HG02571 (cell line): ENCODE data around the gene PDLIM5.
"Not testable (repeated sequence)": the region's sequence is repeated elsewhere in the genome, so short reads cannot be mapped to it uniquely, and the experiment has no call there.

Experiments
- ATAC-seq: cut with Tn5 transposase; IDR thresholded peaks from one replicate; pipeline ENCODE4 v1.9.1; 2021; ENCODE audit warnings: mild to moderate bottlenecking, moderate library complexity; ENCODE audit not compliant: unreplicated experiment

The PDLIM5 gene, protein sequence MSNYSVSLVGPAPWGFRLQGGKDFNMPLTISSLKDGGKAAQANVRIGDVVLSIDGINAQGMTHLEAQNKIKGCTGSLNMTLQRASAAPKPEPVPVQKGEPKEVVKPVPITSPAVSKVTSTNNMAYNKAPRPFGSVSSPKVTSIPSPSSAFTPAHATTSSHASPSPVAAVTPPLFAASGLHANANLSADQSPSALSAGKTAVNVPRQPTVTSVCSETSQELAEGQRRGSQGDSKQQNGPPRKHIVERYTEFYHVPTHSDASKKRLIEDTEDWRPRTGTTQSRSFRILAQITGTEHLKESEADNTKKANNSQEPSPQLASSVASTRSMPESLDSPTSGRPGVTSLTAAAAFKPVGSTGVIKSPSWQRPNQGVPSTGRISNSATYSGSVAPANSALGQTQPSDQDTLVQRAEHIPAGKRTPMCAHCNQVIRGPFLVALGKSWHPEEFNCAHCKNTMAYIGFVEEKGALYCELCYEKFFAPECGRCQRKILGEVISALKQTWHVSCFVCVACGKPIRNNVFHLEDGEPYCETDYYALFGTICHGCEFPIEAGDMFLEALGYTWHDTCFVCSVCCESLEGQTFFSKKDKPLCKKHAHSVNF

DNA sequence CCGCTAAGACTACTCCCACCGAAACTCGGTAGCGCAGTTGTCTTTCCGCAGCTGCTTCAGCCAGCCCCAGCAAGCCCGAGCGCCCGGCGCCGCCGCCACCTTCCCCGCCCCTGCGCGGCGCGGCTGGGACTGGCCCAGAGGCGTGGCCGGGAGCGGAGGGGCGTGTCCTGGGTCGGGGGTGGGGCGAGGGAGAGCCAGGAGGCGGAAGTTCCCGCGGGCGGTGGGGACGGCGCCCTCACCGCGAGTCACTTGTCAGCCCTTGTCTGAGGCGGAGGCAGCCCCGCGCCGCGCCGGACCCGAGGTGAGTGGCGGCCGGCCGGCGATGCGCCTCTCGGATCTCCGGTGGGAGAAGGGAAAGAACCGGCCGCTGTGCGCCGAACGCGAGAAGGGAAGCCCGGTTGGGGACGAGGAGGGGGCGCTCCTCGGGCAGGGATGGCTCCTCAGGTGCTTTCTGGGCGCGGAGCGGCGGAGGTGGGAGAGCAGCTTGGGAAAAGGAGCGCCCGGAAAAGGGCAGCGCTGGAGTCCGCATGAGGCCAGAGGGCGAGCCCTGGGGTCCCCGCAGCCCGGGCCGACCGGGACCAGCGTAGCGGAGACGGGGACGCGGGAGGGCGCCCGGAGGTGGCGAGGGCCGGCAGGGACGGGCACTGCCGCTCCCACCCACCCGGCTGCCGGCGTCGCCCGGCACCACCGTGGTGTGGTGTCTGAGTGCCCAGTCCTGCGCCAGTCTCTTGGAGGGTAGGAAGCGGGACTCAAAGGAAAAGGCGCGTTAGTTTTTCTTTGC is at the start of gene PDLIM5:
Gene PDLIM5, plus strand, starts transcription at position 248 of the 781 bp plus-strand sequence. CDS start 3,347 bp downstream, outside the sequence.
- peak; percentile 94 for ATAC-seq

- not testable (repeated sequence) for ATAC-seq
Measured at GRCh38 chr4:94402439-94402838, 49.3 kb upstream of the PDLIM5 start.

- no peak for ATAC-seq
Measured at GRCh38 chr4:94403751-94404150, 48.0 kb upstream of the PDLIM5 start.

DNA sequence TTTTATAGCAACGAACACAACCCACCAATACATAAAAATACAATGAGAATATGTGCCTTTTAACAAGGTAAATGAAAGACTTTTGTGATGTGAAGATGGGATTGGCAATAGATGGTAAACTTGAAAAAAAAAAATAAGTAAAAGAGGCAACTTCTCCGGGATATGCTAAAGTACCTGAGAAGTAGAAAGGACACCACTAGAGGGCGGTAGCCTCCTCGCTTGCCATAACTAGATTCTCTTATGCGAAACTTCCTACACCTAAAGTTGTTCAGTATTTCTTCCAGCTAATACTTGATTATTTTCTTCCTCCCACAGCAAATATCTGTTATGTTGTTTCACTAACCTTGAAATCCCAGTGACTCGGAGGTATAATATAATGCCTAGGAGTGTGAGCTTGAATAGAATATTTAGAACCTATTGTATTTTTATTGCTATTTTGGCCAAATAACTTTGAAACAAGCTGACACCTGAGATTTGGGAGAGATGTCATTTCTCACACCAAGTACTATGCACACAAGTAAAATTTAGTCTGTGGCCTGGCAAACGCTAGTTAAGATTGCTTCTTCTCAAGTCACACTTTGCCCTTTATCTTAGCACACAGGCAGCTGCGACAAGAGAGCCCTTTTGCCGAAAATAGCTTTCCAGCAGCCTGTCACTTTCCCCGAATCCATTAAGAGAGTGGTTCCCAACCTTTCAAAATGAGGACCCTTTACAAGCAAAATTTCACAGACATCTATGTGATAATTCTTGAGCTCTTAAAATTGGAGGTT is 44.9 kb upstream of the PDLIM5 start:
- ATAC-seq = no peak

GRCh38 chr4:94407846-94408245 is 43.9 kb upstream of the PDLIM5 start:
- no peak for ATAC-seq

DNA sequence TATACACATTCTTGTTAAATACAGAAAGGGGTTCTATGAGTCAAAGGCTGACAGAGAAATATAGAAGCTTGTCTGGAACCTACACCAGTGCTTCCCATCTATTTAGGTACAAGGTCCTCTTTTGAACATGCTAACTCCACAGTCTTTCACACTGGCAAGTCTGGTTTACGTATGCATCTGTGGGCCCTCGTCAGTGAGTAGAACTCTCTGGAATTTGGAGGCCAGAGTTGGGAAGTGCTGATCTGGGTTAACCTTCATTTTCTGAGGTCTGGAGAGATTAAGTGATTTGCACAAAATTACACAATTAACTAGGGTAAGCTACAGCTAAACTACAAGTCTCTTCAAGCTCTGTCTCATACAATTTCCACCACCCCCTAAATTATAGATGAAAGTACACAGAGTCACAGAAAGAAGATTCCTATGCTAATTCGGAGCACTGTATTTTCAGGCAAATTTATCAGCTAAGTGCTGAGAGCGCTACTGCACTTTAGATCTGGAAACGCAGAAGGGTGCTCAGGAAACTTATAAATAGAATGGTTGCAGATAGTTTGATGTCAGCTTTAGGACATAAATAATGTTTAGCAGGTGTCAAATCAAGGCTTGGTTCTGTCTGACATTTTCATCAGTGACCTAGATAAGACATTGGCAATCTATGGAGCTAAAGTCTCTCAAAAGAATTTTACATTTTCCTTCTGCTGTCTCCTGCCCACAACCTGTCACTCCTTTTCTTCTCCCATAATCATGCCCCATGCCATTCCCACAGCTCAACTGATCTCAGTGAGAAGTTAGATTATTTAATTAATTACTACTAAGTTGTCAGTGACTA is 43.0 kb upstream of the PDLIM5 start:
- no peak for ATAC-seq

DNA sequence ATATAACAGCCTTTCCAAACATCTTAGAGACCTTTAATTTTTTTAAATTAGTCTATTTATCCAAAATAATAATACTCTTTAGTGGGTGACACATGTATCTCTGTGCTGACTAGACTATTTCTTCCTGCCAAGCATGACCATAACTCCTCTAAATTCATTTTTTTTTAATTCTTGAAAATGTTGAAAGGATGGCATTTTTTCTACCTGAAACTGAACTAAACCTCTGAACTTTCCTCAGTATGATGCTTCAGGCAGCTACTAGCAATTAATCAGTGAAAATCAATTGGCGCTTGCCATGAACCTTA is 42.4 kb upstream of the PDLIM5 start:
- ATAC-seq = no peak

- no peak for ATAC-seq
Measured at GRCh38 chr4:94409962-94410361, 41.8 kb upstream of the PDLIM5 start.

DNA sequence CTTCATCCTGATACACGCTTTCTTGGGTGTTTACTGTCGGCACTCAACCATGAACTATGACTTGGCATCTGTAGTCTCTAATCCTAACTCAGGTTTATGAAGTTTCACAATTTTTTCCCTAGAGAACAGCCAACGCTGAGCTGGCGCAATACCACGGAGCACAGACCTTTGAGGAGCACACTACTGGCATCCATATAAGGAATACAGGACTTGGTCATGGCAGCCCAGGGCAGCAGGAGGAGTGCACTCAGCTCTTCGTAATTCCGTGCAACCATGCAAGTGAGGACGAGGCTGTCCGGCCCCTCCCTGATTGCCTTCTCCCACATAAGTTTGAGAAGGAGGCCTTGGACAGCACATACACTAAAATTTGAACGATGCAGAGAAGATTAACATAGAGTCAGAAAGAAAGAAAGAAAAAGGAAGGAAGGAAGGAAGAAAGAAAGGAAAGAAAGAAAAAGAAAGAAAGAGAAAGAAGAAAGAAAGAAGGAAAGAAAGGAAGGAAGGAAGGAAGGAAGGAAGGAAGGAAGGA is 41.0 kb upstream of the PDLIM5 start:
- no peak for ATAC-seq

GRCh38 chr4:94411296-94411695 is 40.4 kb upstream of the PDLIM5 start:
- no peak for ATAC-seq

- no peak for ATAC-seq
Measured at GRCh38 chr4:94412019-94412657, 39.6 kb upstream of the PDLIM5 start.

DNA sequence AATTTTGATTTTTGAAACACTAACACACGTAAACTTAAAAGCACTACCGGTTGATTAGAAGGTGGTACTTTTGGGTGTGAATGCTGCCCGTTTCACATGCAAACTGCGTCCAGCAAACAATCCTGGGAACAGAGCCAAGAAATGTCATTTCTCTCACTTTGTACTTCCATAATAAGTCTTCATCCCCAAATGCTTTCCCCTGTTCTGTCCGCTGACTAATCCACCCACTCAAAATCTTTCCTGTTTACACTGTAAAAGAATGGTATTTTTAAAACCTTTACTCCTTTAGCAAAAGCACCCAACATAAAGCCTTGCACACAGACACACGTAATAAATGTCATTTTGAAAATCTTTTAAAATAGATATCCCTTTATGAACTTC is 39.1 kb upstream of the PDLIM5 start:
- no peak for ATAC-seq

DNA sequence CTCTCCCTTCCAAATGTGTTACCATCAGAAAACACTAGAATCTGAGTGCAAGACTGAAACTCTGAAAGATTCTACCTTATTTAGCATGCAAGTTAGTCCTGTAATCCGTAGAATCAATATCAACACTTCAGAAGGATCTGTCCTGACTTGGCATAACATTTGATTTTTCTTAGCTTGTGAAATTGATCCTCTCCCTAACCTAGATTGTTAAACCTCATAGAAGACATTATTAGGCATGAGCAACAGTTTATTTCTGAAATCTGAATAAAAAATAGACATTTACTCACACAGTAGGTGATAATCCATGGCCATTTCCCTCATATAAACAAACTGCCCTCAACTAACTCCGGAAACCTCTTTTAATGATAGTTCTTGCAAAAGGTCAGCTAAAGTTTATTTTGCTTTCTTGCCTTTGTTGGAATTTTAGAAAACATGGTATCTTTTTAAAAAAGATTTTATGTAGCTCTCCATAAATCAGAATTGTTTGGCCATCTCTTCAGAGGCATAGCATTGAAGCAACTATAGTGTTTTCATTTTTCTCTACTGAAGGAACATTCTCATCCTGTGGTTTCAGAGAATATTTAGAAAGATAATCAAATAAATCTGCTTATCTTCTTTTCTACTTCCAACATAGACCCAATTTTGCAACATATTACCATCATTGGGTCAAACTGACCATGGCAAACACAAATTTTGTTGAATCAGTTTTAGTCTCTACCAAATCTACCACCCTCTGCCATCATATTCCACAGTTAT is 38.5 kb upstream of the PDLIM5 start:
- ATAC-seq = no peak

GRCh38 chr4:94414907-94415306 is 36.8 kb upstream of the PDLIM5 start:
- no peak for ATAC-seq

DNA sequence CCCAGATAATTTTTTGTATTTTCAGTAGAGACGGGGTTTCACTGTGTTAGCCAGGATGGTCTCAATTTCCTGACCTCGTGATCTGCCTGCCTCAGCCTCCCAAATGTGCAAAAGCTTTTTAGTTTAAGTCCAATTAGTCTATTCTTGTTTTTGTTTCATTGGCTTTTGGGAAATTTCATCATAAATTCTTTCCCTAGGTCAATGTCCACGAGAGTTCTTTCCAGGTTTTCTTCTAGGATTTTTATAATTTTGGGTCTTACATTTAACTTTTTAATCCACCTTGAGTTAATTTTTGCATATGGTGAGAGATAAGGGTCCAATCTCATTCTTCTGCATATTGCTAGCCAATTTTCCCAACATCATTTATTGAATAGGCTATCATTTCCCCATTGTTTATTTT is 36.3 kb upstream of the PDLIM5 start:
- no peak for ATAC-seq

- no peak for ATAC-seq
Measured at GRCh38 chr4:94416335-94416734, 35.4 kb upstream of the PDLIM5 start.

DNA sequence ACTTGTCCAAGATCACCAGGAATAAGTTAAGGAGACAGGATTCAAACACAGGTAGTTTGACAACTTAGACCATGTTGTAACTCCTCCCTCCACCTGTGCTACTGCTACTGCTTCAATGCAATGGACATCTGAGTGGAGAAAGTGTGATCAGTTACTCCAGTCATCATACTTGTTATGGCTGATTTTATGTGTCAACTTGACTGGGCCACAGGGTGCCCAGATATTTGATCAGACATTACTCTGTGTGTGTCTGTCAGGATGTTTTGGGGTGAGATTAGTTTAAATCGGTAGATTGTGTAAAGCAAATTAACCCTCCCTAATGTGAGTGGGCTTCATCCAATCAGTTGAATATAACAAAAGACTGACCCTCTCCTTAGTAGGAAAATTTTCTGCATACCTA is 34.8 kb upstream of the PDLIM5 start:
- ATAC-seq = no peak

GRCh38 chr4:94419549-94419948 is 32.2 kb upstream of the PDLIM5 start:
- no peak for ATAC-seq

- no peak for ATAC-seq
Measured at GRCh38 chr4:94419956-94420355, 31.8 kb upstream of the PDLIM5 start.
